IPS DF 4.7 (cell line): ENCODE measurements around the gene CCL3.
"Not testable (repeated sequence)": the region's sequence is repeated elsewhere in the genome, so short reads cannot be mapped to it uniquely, and the experiment has no call there.

Experiments
- DNase-seq: peaks from one replicate; pipeline ENCODE4 v3.0.0-alpha.2; 2013; ENCODE audit warnings: low spot score; ENCODE audit errors: extremely low read depth

CCL3 gene

GRCh38 chr17:36115649-36115977 lies 25.7 kb upstream of the CCL3 start:
- not testable (repeated sequence) for DNase-seq

GRCh38 chr17:36114971-36115648 lies 25.2 kb upstream of the CCL3 start:
- not testable (repeated sequence) for DNase-seq

DNA sequence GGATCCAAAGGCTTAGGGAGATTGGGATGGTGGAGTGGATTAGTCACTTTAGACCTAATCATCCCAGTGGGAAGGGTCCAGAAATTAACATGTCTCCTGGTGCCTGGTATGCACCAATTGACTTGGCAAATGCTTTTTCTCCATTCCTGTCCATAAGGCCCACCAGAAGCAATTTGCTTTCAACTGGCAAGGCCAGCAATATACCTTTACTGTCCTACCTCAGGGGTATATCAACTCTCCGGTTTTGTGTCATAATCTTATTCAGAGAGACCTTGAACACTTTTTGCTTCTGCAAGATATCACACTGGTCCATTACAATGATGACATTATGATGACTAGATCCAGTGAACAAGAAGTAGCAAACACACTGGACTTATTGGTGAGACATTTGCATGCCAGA lies 23.2 kb upstream of the CCL3 start:
- not testable (repeated sequence) for DNase-seq

GRCh38 chr17:36112572-36112971 lies 22.6 kb upstream of the CCL3 start:
- no peak for DNase-seq

- no peak for DNase-seq
These were observed 21.1 kb upstream of the CCL3 start for GRCh38 chr17:36111068-36111490.

GRCh38 chr17:36108265-36108664 lies 18.3 kb upstream of the CCL3 start:
- not testable (repeated sequence) for DNase-seq

GRCh38 chr17:36107660-36108059 lies 17.7 kb upstream of the CCL3 start:
- no peak for DNase-seq

DNA sequence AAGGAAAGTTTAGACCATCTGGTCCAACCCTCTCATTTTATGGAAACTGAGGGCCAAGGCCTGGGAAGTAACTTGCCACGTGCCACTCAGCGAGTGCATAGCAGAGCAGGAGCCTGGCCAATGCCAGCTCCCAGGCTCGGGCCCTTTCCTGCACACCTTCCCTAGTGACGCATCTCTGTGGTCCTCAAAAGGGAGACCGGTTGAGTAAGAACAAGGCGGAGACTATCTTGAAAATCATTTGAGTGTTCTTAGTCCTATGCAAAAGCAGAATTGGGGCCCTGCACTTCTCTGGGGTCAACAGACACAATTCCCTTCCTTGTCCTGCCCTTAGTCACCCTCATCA lies 16.5 kb upstream of the CCL3 start:
- DNase-seq, result no peak

- DNase-seq, result no peak
These were observed 16.0 kb upstream of the CCL3 start for GRCh38 chr17:36105781-36106492.

DNA sequence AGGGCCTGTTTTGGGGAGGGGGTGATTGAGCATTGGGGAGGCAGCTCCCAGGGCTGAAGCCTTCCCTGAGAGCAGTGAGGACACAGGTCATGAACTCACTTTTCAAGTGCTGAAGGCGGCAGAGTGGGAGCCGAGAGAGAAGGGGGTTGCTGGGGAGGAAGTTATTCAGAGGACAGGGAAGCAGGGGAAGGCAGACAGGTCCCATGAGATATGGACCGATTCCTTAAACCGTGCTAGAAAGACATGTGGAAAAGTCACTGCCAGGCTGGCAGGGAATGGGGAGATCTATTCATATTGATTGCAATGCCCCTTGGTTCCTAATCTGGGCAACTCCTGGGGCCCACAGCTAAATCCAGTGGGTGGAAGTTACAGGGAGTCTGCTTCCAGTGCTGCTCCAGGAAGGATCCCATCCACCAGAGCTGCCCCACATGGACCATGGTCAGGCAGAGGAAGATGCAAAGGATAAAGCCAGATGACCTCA lies 14.8 kb upstream of the CCL3 start:
- DNase-seq, result no peak

GRCh38 chr17:36104246-36104645 lies 14.3 kb upstream of the CCL3 start:
- not testable (repeated sequence) for DNase-seq

DNA sequence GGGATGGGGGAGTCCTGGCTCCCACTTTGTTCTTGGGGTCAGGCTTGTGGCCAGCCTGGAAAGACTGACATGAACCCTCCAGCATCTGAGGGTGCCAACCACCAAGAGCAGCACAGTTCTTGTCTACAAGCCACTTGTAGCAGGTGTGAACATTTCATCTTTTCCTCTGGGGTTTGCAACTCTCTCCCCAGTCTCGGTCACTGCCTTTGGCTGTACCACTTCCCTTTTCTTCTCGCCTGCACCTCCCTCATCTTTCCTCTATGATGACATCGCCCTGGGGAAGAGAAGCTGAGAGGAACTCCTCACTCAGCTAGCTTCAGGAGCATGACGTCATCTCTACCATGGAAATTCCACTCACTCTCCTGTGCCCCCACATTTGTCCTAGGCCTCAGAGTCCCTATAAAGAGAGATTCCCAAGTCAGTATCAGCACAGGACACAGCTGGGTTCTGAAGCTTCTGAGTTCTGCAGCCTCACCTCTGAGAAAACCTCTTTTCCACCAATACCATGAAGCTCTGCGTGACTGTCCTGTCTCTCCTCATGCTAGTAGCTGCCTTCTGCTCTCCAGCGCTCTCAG lies 13.5 kb upstream of the CCL3 start, which contains the start of gene CCL4:
CCL4 (plus strand) TSS at position 427 of the 575 bp plus-strand sequence; CDS start at position 506, 79 bp downstream.
- not testable (repeated sequence) for DNase-seq

GRCh38 chr17:36099004-36099403 lies 9.1 kb upstream of the CCL3 start:
- not testable (repeated sequence) for DNase-seq

DNA sequence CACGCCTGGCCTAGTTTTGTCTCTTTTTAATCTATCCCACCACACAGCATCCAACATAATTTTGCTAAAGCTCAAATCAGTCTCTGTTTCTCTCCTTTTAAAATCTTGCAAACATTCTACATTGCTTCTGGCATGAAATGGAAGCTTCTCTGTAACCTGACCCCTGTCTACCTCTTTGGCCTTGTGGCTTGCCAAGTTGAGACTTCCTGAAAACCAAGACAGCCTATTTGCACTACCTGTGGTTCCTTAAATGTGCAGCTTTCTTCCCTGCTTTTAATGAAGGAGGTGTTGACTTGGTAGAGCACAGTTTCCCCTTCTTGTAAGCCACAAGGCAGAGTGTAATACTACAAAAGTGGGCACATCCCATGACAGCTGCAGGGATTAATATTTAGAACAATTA lies 6.0 kb upstream of the CCL3 start:
- no peak for DNase-seq

DNA sequence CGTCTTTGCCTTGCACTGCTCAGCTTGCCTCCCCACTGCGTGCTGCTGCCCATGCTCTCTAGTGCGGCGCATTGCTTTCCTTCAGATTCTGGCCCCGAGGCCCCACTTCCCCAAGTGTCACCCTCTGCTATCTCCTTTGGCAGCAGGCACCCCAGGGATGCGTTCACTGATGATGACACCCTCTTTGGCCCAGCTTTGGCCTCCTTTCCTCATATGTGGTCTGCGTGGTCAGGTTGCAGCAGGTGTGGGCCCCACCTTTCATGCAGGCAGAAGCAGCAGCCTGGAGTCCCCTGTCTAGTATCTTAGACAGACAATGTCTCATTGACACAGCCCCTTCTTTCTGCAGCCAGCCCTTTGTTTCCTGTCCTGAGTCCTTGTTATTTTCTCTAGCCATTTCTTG lies 4.8 kb upstream of the CCL3 start:
- DNase-seq, result no peak

DNA sequence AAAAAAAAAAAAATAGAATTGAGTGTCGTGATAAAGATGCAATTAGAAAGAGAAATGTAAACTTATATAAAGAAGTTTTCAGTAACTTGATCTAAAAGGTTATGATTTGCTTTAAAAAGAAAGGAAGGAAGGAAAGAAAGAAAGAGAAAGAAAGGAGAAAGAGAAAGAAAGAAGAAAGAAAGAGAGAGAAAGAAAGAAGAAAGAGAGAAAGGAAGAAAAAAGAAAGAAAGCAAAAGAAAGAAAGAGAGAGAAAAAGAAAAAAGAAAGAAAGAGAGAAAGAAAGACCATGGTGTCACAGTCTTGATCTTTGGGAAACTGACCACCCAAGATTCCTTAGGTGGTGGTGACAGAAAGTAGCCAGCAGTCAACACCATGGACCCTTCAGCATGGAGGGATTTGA lies 4.3 kb upstream of the CCL3 start:
- DNase-seq, result no peak

DNA sequence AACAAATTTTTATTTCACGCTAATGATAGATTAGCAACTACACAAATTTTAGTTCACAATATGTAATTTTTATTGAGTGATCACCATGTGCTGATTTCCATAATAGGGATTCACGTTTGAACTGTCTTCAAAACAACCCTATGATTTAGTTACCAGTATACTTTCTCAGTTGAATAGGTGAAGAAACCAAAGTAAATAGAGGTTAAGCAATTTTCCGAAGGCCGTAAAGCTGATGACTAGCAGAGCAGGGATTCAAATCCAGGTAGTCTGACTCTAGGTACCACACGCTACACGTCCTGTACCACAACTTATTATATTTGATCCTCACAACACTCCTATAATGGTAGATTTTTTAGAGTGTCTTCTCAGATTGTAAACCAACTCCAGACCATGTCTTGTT lies 2.8 kb upstream of the CCL3 start:
- DNase-seq, result not testable (repeated sequence)

GRCh38 chr17:36092230-36092629 lies 2.3 kb upstream of the CCL3 start:
- DNase-seq, result no peak

GRCh38 chr17:36089339-36089865 lies 541 bp downstream of the CCL3 start:
- no peak for DNase-seq

DNA sequence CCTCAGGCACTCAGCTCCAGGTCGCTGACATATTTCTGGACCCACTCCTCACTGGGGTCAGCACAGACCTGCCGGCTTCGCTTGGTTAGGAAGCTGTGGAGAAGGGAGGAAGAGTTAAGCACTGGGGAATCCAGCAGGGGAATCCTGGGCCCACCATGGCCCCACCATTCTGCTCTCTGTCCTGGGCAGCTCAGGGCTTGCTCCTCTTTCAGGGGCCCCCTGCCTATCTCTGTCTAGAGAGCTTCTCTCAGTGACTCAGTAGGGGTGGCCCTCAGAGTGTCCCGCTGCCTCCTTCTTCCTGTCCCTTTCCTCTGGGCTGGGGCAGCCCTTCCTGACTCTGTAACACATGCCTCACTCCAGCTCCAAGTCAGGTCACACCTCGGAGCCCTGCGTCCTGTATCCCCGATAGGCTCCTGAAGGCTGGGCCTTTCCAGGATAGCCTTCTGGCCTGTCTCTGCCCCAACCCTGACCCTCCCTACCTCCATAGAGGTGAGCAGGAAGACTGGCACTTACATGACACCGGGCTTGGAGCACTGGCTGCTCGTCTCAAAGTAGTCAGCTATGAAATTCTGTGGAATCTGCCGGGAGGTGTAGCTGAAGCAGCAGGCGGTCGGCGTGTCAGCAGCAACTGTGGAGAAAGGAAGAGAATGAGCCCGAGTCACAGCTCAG lies 1.1 kb downstream of the CCL3 start:
- no peak for DNase-seq

DNA sequence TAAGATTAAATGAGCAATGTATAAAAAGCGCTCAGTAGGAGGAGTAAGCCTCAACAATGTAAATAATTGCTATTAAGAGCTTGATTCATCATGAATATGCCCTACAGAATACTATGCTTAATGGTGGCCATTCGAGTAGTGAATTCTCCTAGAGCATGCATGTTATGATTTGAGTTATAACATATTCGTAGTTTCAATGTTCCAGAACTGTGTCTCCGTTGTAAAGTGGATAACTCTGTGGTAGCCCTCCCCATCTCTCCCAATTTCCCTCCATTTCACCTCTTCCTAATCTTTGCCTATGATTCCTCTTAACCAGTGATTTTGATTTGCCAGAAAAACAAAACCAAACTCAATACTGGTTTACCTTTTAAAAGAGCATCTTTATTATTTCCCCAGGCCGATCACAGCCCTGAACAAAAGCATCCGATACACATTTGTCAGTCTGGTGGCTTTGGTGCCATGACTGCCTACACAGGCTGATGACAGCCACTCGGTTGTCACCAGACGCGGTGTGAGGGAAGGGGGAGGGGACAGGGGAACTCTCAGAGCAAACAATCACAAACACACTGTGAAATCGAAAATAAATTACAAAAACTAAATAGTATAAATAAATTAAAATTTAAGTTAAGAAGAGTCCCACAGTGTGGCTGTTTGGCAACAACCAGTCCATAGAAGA lies 1.9 kb downstream of the CCL3 start:
- not testable (repeated sequence) for DNase-seq
